CD4-positive, alpha-beta T cell treated with Interleukin-12 subunit alpha and Interleukin-12 subunit beta, for 1 hour (primary cell): ENCODE measurements around the gene POU2F1.

ENCODE experiments used
- DNase-seq: peaks from one replicate; pipeline ENCODE4 v3.0.0-alpha.2; 2020

POU2F1 gene

GRCh38 chr1:167328306-167328815 is 107.7 kb downstream of the POU2F1 start:
- no peak for DNase-seq

GRCh38 chr1:167328816-167329483 is 108.3 kb downstream of the POU2F1 start:
- no peak for DNase-seq

DNA sequence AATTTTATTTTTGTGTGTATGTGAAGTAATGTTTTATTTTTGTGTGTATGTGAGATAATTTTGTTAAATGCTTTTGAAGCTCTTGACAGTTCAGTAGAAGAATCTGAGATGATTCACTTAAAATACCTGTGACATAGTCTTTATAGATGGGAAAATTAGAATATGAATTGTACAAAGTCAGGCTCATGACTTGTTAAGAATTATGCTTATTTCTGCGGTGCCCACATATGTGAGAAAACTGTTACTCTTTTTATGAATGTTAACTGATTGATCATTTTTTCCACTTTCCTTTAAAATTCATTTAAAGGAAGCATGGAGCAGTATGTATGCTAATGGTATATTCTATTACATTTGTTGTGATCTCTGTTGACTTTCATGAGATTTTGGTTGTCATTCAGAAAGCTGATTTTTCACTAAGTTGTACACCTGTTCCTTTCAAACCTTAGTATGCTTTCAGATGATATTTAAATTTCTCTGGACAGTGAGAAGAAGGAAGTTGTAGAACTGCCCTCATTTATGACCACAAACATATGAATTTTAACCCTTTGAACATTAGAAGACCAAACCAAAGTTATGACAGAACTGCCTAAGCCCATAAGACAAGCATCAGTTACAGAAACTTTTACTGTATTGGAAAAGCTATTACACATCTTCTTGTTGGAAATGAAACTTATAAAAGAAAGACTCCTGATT is 110.1 kb downstream of the POU2F1 start:
- no peak for DNase-seq

GRCh38 chr1:167331650-167332049 is 111.0 kb downstream of the POU2F1 start:
- no peak for DNase-seq

GRCh38 chr1:167332503-167332902 is 111.8 kb downstream of the POU2F1 start:
- no peak for DNase-seq

DNA sequence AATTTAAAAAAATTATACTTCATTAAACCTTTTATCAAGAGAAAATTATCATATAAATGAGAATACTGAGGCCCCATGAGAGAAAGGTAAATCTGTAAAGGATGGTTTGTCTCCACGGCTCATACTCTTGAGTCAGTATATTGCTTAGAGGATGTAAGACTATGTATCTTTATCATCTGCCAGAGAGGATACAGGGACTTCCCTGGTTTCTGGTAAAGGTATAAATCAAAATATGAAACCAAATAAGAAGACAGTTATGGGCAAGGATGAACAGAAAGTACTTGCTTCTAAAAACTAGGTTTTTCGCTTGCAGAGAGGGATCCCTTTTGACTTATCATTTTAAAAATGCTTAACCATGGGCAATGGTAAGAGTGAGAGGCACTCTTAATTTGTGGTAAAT is 112.4 kb downstream of the POU2F1 start:
- no peak for DNase-seq

GRCh38 chr1:167333703-167334102 is 113.0 kb downstream of the POU2F1 start:
- no peak for DNase-seq

- DNase-seq, result no peak
Measured at GRCh38 chr1:167339405-167339804, 118.7 kb downstream of the POU2F1 start.

GRCh38 chr1:167342846-167343245 is 122.2 kb downstream of the POU2F1 start:
- peak; percentile 11 for DNase-seq

DNA sequence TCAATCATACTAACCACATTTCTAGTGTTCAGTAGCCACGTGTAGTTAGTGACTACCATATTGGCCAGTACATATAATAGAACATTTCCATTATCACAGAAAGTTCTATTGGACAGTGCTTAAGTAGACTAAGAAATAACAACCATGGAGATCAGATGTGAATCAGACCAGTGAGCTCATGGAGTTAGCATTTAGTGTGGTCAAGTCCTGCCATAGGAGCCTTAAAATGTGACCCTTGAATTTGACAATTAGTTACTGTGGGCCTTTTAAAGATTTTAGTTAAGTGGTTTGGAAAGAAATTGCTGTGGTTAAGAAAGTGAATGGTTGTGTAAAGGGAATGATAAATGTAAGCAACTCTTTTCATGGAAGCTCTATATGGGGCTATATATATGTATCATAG is 123.4 kb downstream of the POU2F1 start:
- DNase-seq, result no peak

- DNase-seq, result no peak
Measured at GRCh38 chr1:167344615-167345385, 124.1 kb downstream of the POU2F1 start.

DNA sequence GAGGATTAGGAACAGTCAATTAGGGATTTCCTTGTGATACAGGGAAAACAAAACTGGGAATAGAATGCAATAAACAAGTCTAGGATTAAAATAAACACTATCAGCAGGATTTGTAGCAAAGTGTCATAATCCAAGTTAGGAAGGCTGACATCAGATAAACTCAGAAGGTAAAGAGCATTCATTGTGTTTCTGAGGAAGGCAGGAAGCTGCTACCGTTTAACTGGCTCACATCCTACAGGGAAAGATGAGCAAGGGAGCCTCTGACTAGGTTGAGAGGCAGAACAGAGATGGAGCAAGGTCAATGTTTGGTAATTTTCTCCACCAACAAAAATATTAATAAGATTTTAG is 124.7 kb downstream of the POU2F1 start:
- DNase-seq, result no peak

DNA sequence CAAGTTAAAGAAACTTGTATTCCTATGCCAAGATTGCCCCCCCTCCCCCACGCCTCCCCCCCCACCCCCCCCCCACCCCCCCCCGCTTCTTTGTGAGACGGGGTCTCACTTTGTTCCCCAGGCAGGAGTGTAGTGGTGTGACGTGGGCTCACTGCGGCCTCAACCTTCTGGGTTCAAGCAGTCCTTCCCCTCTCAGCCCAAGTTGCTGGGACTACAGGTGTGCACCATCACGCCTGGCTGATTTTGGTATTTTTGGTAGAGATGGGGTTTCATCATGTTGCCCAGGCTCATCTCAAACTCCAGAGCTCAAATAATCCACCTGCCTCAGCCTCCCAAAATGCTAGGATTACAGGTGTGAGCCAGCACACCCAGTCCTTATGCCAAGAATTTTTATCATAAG is 136.6 kb downstream of the POU2F1 start:
- no peak for DNase-seq

- no peak for DNase-seq
Measured at GRCh38 chr1:167359295-167359694, 138.6 kb downstream of the POU2F1 start.

DNA sequence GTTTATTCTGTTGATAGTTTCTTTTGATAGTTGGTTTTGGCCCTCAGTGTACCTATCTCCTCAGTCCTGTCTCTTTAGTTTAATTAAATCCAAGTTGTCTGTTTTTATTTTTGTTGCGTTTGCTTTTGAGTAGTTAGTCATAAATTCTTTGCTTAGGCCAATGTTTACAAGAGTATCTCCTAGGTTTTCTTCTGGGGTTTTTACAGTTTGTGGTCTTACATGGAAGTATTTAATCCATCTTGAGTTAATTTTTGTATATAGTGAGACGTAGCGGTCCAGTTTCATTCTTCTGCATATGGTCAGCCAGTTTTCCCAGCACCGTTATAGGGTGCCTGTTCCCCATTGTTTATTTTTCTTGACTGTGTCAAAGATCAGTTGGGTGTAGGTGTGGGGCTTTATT is 139.4 kb downstream of the POU2F1 start:
- no peak for DNase-seq

DNA sequence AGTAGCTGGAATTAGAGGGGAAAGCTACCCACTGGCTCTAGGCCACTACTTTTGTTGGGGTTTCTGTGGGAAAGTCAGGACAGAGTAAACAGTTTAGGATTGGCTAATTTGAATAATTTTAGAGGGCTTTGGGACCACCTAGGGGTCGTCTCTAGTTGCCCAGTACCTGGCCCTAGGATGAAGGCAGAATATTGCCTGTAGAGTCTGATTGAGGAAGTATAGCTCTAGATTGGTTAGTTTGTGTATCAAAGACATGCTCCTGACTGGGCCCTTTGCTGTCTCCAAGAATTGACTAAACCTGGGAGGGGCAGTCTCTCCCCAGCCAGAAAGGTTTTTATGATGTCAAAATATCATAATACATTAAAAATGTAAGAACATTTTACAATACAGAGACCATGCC is 142.0 kb downstream of the POU2F1 start:
- no peak for DNase-seq

DNA sequence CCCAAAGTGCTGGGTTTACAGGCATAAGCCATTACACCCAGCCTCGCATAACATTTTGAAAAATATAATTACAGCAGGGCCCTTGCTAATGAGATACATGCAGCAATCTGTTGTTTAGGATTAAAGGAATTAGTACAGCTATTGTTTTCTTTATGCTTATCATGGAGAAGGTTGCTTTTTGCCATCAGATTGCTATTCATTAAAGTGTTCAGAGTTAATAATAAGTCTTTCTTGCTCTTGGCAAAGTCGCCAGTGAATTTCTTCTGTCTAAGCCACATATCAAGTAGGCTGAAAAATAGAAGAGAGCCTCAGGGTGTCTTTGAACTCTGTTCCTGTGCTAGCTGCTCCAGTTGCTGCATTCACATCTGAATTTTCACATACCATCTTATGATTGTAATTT is 144.1 kb downstream of the POU2F1 start:
- DNase-seq, result no peak

DNA sequence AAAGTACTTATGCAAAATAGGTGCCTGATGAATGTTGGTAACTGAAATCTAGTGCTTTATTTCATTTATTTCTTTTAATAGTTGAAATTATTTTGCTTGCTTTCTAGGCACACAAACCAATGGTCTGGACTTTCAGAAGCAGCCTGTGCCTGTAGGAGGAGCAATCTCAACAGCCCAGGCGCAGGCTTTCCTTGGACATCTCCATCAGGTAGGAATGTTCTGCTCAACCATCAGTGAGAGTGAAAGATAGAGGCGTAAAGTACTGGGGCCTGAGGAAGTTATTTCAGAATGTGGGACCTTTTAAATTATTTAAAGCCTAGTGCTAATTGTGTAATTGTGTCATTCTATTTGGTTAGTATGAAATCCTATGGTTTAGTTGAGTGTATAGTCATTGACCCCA is 144.7 kb downstream of the POU2F1 start:
- DNase-seq, result no peak

GRCh38 chr1:167367705-167368104 is 147.0 kb downstream of the POU2F1 start:
- no peak for DNase-seq

DNA sequence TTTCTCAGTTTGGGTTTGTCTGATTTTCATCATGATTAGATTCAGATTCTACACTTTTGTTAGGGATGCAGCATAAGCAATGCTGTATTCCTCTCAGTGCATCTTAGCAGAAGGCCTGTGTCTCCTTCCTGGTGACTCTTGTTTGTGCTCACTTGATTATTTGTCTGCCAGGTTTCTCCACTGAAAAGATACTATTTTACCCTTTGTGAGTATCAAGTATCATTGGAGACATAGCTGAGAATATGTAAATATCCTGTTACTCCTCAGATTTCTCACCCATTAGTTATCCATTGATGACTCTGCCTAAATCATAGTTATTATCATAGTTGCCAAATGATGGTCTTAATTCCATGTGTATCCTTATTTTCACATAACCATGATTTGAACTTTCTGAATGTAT is 148.5 kb downstream of the POU2F1 start:
- no peak for DNase-seq

- no peak for DNase-seq
Measured at GRCh38 chr1:167369933-167370332, 149.2 kb downstream of the POU2F1 start.

DNA sequence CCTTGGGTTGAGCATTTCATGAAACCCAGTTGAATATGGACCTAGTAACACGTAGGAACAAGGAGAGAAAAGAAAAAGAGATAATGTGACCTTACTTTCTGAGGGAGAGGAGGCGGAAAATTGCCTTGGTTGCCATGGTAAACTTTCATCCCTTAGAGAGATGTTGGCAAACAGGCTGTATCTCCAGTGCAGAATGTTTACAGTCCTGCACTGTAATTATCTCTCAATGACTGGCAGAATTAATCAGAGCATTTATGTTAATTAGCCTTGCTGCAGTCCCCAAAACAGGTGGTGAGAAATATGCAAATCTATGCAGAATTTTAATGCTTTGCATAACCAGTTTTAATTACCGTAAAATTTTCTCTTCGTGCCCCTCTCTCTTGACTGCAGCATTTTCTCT is 150.3 kb downstream of the POU2F1 start:
- no peak for DNase-seq

GRCh38 chr1:167373398-167373797 is 152.7 kb downstream of the POU2F1 start:
- no peak for DNase-seq

DNA sequence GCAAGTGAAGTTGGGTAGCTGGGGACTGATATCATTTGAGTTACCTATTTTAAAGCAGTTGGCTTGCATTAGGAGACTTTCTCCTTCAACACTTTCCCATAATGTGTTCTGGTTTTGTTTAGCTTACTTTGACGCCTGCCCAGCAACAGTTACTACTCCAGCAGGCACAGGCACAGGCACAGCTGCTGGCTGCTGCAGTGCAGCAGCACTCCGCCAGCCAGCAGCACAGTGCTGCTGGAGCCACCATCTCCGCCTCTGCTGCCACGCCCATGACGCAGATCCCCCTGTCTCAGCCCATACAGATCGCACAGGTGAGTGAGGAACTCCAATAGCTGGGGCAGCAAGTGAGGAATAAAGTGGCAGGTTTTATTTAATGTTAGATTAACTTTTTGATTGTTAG is 153.3 kb downstream of the POU2F1 start:
- no peak for DNase-seq
